ENCODE data around the gene ACBD3. TPM values are rescaled to one million over a fixed set of nuclear protein-coding genes. Genes with fewer than 3 reads are reported as not detected.

ACBD3 gene
- total RNA-seq (2022) (93.9 and 122 TPM in 2 replicates), Bru-seq, nascent RNA (percentile 95 among the genes with signal in this experiment), BruChase-seq, experiment 1, labeled RNA remaining after a 6-hour chase (percentile 98 among the genes with signal in this experiment), BruChase-seq, experiment 2, labeled RNA remaining after a 2-hour chase (percentile 96 among the genes with signal in this experiment)
- long read RNA-seq, transcript ACBD3-201 (8 exons, 3,573 nt), result major isoform, 330 of 378 reads
- long read RNA-seq, partial matches to known transcripts, result 14 of 378 reads
- long read RNA-seq, other reads (novel, unspliced or antisense), result 34 of 378 reads

DNA sequence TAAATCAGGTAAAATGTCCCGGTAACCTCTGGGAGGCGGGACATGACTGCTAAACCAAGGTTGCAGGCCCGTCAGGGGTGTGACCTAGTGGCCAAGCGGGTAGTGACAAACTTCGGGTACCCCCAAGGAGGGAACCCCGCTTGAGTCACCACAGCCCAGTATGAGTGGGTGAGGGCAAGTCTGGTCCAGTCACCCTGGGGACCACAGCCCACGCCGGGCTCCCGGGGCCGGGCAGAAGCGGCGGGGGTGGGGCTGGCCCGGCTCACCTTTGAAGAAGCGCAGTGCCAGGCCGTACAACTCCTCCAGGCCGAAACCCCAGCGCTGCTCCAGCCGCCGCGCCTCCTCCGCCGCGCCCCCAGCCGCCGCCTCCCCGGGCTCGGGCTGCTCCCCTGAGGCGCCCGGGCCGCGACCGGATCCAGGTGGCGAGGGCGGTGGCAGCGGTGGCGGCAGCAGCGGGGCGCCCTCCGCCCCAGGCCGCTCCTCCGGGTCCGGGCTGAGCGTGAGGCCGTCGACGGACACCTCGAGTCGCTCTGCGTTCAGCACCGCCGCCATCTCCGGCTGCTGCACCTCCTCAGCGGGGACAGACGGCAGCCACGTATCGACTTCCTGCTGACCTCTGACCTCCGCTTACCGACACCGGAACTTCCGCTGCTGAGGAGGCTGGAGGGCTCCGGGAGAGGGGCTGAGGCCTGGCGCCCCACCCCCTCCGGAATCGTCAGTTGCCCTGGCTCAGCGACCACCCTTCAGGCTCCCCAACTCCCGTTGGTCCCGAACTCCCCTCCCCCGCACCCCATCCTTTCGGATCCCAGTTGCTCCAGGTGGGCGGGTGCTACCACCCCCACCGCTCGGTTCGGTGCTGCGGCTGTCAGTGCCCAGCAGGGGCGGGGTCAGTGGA lies at the start of gene ACBD3:
Gene ACBD3 (minus strand): TSS at position 618 of the 895 bp plus-strand sequence. CDS start 66 bp downstream, at position 552.
- Mint-ChIP-seq H3K9me3 (ENCODE audit: unreplicated experiment) (no peaks in the 10 kb centered on the region), H3K4me3 (ENCODE audit: unreplicated experiment) (peak within 1 kb of the TSS; percentile 93), H3K36me3 (ENCODE audit: insufficient read depth, unreplicated experiment) (peaks cover 7% of the 10 kb centered on the region), H3K4me1 (ENCODE audit: insufficient read depth, unreplicated experiment) (peaks cover 35% of the 10 kb centered on the region), H3K27me3 (ENCODE audit: insufficient read depth, unreplicated experiment) (no peaks in the 10 kb centered on the region), H3K27ac (ENCODE audit: low read depth, unreplicated experiment) (peak within 1 kb of the TSS; percentile 93)
- BruUV-seq (replicated peaks), result no TSS peak
- POLR2A ChIA-PET, result interaction anchor here (0.6 to 7.0 kb wide), 37 partner anchors 8 to 408 kb away, joined by 3 to 67 read pairs (median 4); partner anchors contain the start of genes H3-3A, LIN9 and PARP1
- TF ChIP-seq, protein P1, sequence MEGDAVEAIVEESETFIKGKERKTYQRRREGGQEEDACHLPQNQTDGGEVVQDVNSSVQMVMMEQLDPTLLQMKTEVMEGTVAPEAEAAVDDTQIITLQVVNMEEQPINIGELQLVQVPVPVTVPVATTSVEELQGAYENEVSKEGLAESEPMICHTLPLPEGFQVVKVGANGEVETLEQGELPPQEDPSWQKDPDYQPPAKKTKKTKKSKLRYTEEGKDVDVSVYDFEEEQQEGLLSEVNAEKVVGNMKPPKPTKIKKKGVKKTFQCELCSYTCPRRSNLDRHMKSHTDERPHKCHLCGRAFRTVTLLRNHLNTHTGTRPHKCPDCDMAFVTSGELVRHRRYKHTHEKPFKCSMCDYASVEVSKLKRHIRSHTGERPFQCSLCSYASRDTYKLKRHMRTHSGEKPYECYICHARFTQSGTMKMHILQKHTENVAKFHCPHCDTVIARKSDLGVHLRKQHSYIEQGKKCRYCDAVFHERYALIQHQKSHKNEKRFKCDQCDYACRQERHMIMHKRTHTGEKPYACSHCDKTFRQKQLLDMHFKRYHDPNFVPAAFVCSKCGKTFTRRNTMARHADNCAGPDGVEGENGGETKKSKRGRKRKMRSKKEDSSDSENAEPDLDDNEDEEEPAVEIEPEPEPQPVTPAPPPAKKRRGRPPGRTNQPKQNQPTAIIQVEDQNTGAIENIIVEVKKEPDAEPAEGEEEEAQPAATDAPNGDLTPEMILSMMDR (IDR thresholded peaks at IDR 0.05; ENCODE audit: unreplicated experiment), result no peak
- CTCF ChIA-PET, result interaction anchor here (0.6 to 10.0 kb wide), 19 partner anchors 10 to 364 kb away, joined by 3 to 153 read pairs (median 5); partner anchors contain the start of gene PARP1
- intact Hi-C loops (cut with micrococcal nuclease), result loop anchor here (2.0 to 5.0 kb wide), 2 partner anchors 124 to 220 kb away; partner anchors contain the start of gene H3-3A
- peak; percentile 91 for DNase-seq (ENCODE audit: unreplicated experiment)

DNA sequence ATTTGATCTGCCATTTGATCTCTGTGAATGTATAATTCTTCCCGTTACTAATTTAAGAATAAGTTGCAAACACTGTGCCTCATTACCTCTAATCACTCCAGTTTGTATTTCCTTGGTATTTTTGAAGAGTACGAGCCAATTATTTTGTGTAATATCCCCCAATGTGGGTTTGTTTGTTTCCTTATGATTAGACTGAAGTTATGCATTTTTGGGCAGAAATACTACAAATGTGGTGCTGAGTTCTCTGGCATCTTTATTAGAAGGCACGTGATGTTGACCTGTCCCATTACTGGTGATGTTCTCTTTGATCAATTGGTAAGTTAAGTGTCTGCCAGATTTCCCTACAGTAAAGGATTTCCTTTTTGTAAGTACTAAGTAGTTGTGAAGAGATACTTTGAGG lies 47.3 kb upstream of the ACBD3 start:
- DNase-seq (ENCODE audit: unreplicated experiment), result no peak
- CTCF ChIA-PET, result interaction anchor here (0.9 to 1.7 kb wide), 2 partner anchors 37 to 102 kb away, joined by 3 to 7 read pairs; no protein-coding TSS in a partner anchor
- intact Hi-C loops (cut with micrococcal nuclease), result no loop called here
- Mint-ChIP-seq H3K27me3 (ENCODE audit: insufficient read depth, unreplicated experiment) (no peaks in the 10 kb centered on the region), H3K36me3 (ENCODE audit: insufficient read depth, unreplicated experiment) (peaks cover 51% of the 10 kb centered on the region), H3K4me1 (ENCODE audit: insufficient read depth, unreplicated experiment) (no peaks in the 10 kb centered on the region), H3K9me3 (ENCODE audit: unreplicated experiment) (no peaks in the 10 kb centered on the region), H3K27ac (ENCODE audit: low read depth, unreplicated experiment) (no peak overlapping the region), H3K4me3 (ENCODE audit: unreplicated experiment) (no peak overlapping the region)
- POLR2A ChIA-PET, result interaction anchor here (0.6 to 1.5 kb wide), 3 partner anchors 9 to 91 kb away, joined by 3 to 6 read pairs (median 4); no protein-coding TSS in a partner anchor
- TF ChIP-seq, protein P1 (IDR thresholded peaks at IDR 0.05; ENCODE audit: unreplicated experiment), result no peak
- BruUV-seq (replicated peaks), result no TSS peak

DNA sequence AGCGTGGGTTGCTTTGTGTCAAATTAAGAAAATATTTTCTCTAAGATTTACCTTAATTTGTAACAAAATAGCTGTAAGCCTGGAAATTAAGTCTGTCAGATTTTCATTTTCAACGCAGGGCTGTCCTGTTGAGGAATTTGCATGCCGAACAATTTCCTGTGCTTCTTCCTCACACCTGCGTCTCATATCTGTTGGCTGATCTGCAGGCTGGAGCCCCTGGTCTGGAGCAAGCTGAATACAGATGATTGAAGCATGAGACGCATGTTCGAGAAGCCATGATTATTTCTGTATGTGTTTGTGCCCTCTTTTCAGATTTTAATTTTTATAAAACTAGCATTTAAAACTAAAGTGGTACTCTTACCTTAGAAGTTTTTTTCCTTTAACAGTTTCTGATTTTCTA lies 46.8 kb upstream of the ACBD3 start:
- no peak overlapping the region for H3K4me3 Mint-ChIP-seq (ENCODE audit: unreplicated experiment)
- CTCF ChIA-PET, result interaction anchor here (0.6 to 1.7 kb wide), 3 partner anchors 32 to 103 kb away, joined by 3 to 7 read pairs (median 3); no protein-coding TSS in a partner anchor
- DNase-seq (ENCODE audit: unreplicated experiment), result no peak
- POLR2A ChIA-PET, result interaction anchor here (0.6 to 1.5 kb wide), 2 partner anchors 66 to 90 kb away, joined by 4 to 6 read pairs; no protein-coding TSS in a partner anchor
- no TSS peak for BruUV-seq (replicated peaks)
- no peaks in the 10 kb centered on the region for H3K27me3 Mint-ChIP-seq (ENCODE audit: insufficient read depth, unreplicated experiment)
- no peak overlapping the region for H3K27ac Mint-ChIP-seq (ENCODE audit: low read depth, unreplicated experiment)
- H3K9me3 Mint-ChIP-seq (ENCODE audit: unreplicated experiment), result no peaks in the 10 kb centered on the region
- intact Hi-C loops (cut with micrococcal nuclease), result no loop called here
- no peaks in the 10 kb centered on the region for H3K4me1 Mint-ChIP-seq (ENCODE audit: insufficient read depth, unreplicated experiment)
- H3K36me3 Mint-ChIP-seq (ENCODE audit: insufficient read depth, unreplicated experiment), result peaks cover 46% of the 10 kb centered on the region
- TF ChIP-seq, protein P1 (IDR thresholded peaks at IDR 0.05; ENCODE audit: unreplicated experiment), result no peak
